Stomach smooth muscle (tissue), 2 donors: Measurements from ENCODE around the gene MCC.

Experiments used
- H3K27ac ChIP-seq: one replicate; pipeline ENCODE4 v1.7.0; 2013; ENCODE audit warnings: mild to moderate bottlenecking, low read length, inconsistent platforms
- H3K27me3 ChIP-seq, 2 donors: one replicate each; pipeline ENCODE4 v1.7.0; 2013; ENCODE audit warnings: low read length in 2 of 2; ENCODE audit not compliant: insufficient read depth in 2 of 2, control insufficient read depth in 1 of 2
- H3K36me3 ChIP-seq, 2 donors: one replicate each; pipeline ENCODE4 v1.7.0; 2013; ENCODE audit warnings: low read length in 2 of 2; ENCODE audit not compliant: control insufficient read depth in 2 of 2, insufficient read depth in 2 of 2
- H3K4me1 ChIP-seq: one replicate; pipeline ENCODE4 v1.7.0; 2013; ENCODE audit warnings: low read length; ENCODE audit not compliant: control insufficient read depth, insufficient read depth
- H3K4me3 ChIP-seq, 2 donors: one replicate each; pipeline ENCODE4 v1.7.0; 2013; ENCODE audit warnings: low read length in 2 of 2
- H3K9ac ChIP-seq, 2 donors: one replicate each; pipeline ENCODE4 v1.7.0; 2013; ENCODE audit warnings: low read length in 2 of 2, mild to moderate bottlenecking in 1 of 2
- H3K9me3 ChIP-seq, 2 donors: one replicate each; pipeline ENCODE4 v1.7.0; 2013; ENCODE audit warnings: low read length in 2 of 2; ENCODE audit not compliant: control insufficient read depth in 2 of 2
- donor health status: healthy.
- donor health status: Pancreatic carcinoma.

MCC gene

GRCh38 chr5:113325054-113325453 is 163.2 kb downstream of the MCC start:
- no peak overlapping the region for H3K9ac ChIP-seq
- H3K27me3 ChIP-seq = no peaks in the 10 kb centered on the region

GRCh38 chr5:113321276-113321675 is 167.0 kb downstream of the MCC start:
- H3K9ac ChIP-seq = no peak overlapping the region
- H3K27ac ChIP-seq = no peak overlapping the region
- H3K27me3 ChIP-seq = no peaks in the 10 kb centered on the region
- no peaks in the 10 kb centered on the region for H3K36me3 ChIP-seq
- H3K4me1 ChIP-seq = no peaks in the 10 kb centered on the region
- H3K9me3 ChIP-seq = no peaks in the 10 kb centered on the region
- H3K4me3 ChIP-seq = no peak overlapping the region

More at GRCh38 chr5:113325054-113325453, 163.2 kb downstream of the MCC start:
- no peak overlapping the region for H3K27ac ChIP-seq
- no peaks in the 10 kb centered on the region for H3K9me3 ChIP-seq
- H3K4me1 ChIP-seq = no peaks in the 10 kb centered on the region
- no peaks in the 10 kb centered on the region for H3K36me3 ChIP-seq
- H3K4me3 ChIP-seq = no peak overlapping the region

GRCh38 chr5:113320273-113320780 is 167.9 kb downstream of the MCC start:
- no peaks in the 10 kb centered on the region for H3K9me3 ChIP-seq
- H3K4me3 ChIP-seq = no peak overlapping the region
- no peak overlapping the region for H3K27ac ChIP-seq

GRCh38 chr5:113319256-113320053 is 168.8 kb downstream of the MCC start:
- Histone ChIP-seq H3K27ac (no peak overlapping the region), H3K9ac (no peak overlapping the region), H3K36me3 (no peaks in the 10 kb centered on the region), H3K4me1 (no peaks in the 10 kb centered on the region), H3K4me3 (no peak overlapping the region), H3K9me3 (no peaks in the 10 kb centered on the region), H3K27me3 (no peaks in the 10 kb centered on the region)

More at GRCh38 chr5:113320273-113320780, 167.9 kb downstream of the MCC start:
- no peak overlapping the region for H3K9ac ChIP-seq
- no peaks in the 10 kb centered on the region for H3K27me3 ChIP-seq
- no peaks in the 10 kb centered on the region for H3K4me1 ChIP-seq
- no peaks in the 10 kb centered on the region for H3K36me3 ChIP-seq

- Histone ChIP-seq H3K4me1 (no peaks in the 10 kb centered on the region), H3K9ac (no peak overlapping the region), H3K27me3 (no peaks in the 10 kb centered on the region), H3K9me3 (no peaks in the 10 kb centered on the region), H3K36me3 (no peaks in the 10 kb centered on the region), H3K27ac (no peak overlapping the region), H3K4me3 (no peak overlapping the region)
Measured at GRCh38 chr5:113317636-113318035, 170.6 kb downstream of the MCC start.

GRCh38 chr5:113311301-113311700 is 177.0 kb downstream of the MCC start:
- Histone ChIP-seq H3K9me3 (no peaks in the 10 kb centered on the region), H3K4me3 (no peak overlapping the region), H3K27me3 (no peaks in the 10 kb centered on the region), H3K4me1 (no peaks in the 10 kb centered on the region), H3K36me3 (no peaks in the 10 kb centered on the region), H3K9ac (no peak overlapping the region), H3K27ac (no peak overlapping the region)

- Histone ChIP-seq H3K4me1 (no peaks in the 10 kb centered on the region), H3K27ac (no peak overlapping the region), H3K36me3 (no peaks in the 10 kb centered on the region), H3K4me3 (no peak overlapping the region), H3K9ac (no peak overlapping the region), H3K27me3 (no peaks in the 10 kb centered on the region), H3K9me3 (no peaks in the 10 kb centered on the region)
Measured at GRCh38 chr5:113302120-113302519, 186.1 kb downstream of the MCC start.

GRCh38 chr5:113299591-113299990 is 188.7 kb downstream of the MCC start:
- no peaks in the 10 kb centered on the region for H3K27me3 ChIP-seq
- H3K9ac ChIP-seq = no peak overlapping the region
- H3K4me1 ChIP-seq = peaks cover 10% of the 10 kb centered on the region
- H3K36me3 ChIP-seq = no peaks in the 10 kb centered on the region
- no peak overlapping the region for H3K27ac ChIP-seq
- H3K9me3 ChIP-seq = no peaks in the 10 kb centered on the region
- no peak overlapping the region for H3K4me3 ChIP-seq

GRCh38 chr5:113296676-113297075 is 191.6 kb downstream of the MCC start:
- H3K27me3 ChIP-seq = no peaks in the 10 kb centered on the region
- H3K4me1 ChIP-seq = peaks cover 15% of the 10 kb centered on the region
- no peak overlapping the region for H3K4me3 ChIP-seq
- H3K9ac ChIP-seq = no peak overlapping the region
- no peak overlapping the region for H3K27ac ChIP-seq
- H3K9me3 ChIP-seq = no peaks in the 10 kb centered on the region
- no peaks in the 10 kb centered on the region for H3K36me3 ChIP-seq

GRCh38 chr5:113295111-113295539 is 193.1 kb downstream of the MCC start:
- Histone ChIP-seq H3K9me3 (no peaks in the 10 kb centered on the region), H3K4me3 (peak overlapping the region; percentile 92 to 93), H3K27me3 (no peaks in the 10 kb centered on the region), H3K9ac (peak overlapping the region; percentile 73 to 84), H3K27ac (peak overlapping the region; percentile 81), H3K36me3 (no peaks in the 10 kb centered on the region), H3K4me1 (peaks cover 15% of the 10 kb centered on the region)
